HUES64 (cell line): ENCODE measurements around the gene ABHD4.
"Not testable (repeated sequence)": the region's sequence is repeated elsewhere in the genome, so short reads cannot be mapped to it uniquely, and the experiment has no call there.

Experiments used
- H3K27ac ChIP-seq: 2 replicates; pipeline ENCODE4 v1.7.0; 2013; ENCODE audit warnings: low read depth, low read length, inconsistent platforms
- H3K27me3 ChIP-seq: 2 replicates; pipeline ENCODE4 v1.6.1; 2013; ENCODE audit warnings: mild to moderate bottlenecking, low read length; ENCODE audit not compliant: insufficient read depth
- H3K36me3 ChIP-seq: 2 replicates; pipeline ENCODE4 v1.6.1; 2013; ENCODE audit warnings: mild to moderate bottlenecking, low read length; ENCODE audit not compliant: insufficient read depth
- H3K4me1 ChIP-seq: 2 replicates; pipeline ENCODE4 v1.6.1; 2013; ENCODE audit warnings: mild to moderate bottlenecking, low read length, moderate library complexity; ENCODE audit not compliant: insufficient read depth
- H3K4me3 ChIP-seq: 2 replicates; pipeline ENCODE4 v1.5.1; 2013; ENCODE audit warnings: mild to moderate bottlenecking, low read length, moderate library complexity
- H3K9ac ChIP-seq: 2 replicates; pipeline ENCODE4 v1.6.1; 2013; ENCODE audit warnings: mild to moderate bottlenecking, low read depth, low read length
- H3K9me3 ChIP-seq: 2 replicates; pipeline ENCODE4 v1.6.1; 2013; ENCODE audit warnings: low read depth, low read length; ENCODE audit not compliant: insufficient read depth
- WGBS: fragments of 150-250, 120-280 bp; methylation state at CpG from one replicate; pipeline ENCODE4 v1.1.7; 2013; ENCODE audit warnings: missing lambda C conversion rate; 5-methylcytosine and 5-hydroxymethylcytosine counted together

ABHD4 gene

GRCh38 chr14:22579236-22579635, 18.9 kb upstream of the ABHD4 start:
- H3K4me1 ChIP-seq: peaks cover 3% of the 10 kb centered on the region; the same call in 1 of the 2 replicates
- no peak overlapping the region for H3K4me3 ChIP-seq

GRCh38 chr14:22579881-22580280, 18.2 kb upstream of the ABHD4 start:
- Histone ChIP-seq H3K9me3 (no peaks in the 10 kb centered on the region), H3K36me3 (peaks cover 13% of the 10 kb centered on the region), H3K4me3 (no peak overlapping the region), H3K27me3 (no peaks in the 10 kb centered on the region), H3K9ac (no peak overlapping the region), H3K4me1 (peaks cover 3% of the 10 kb centered on the region; the same call in 1 of the 2 replicates), H3K27ac (no peak overlapping the region)
- WGBS: 96% methylated on average over 3 of the region's 3 CpGs

More at GRCh38 chr14:22579236-22579635, 18.9 kb upstream of the ABHD4 start:
- WGBS: 93% methylated on average over 2 of the region's 2 CpGs
- peaks cover 17% of the 10 kb centered on the region for H3K36me3 ChIP-seq
- no peaks in the 10 kb centered on the region for H3K9me3 ChIP-seq
- no peak overlapping the region for H3K9ac ChIP-seq
- no peaks in the 10 kb centered on the region for H3K27me3 ChIP-seq
- no peak overlapping the region for H3K27ac ChIP-seq

- Histone ChIP-seq H3K9me3 (no peaks in the 10 kb centered on the region), H3K36me3 (peaks cover 10% of the 10 kb centered on the region), H3K27ac (no peak overlapping the region), H3K4me1 (peaks cover 3% of the 10 kb centered on the region; the same call in 1 of the 2 replicates), H3K9ac (no peak overlapping the region), H3K27me3 (no peaks in the 10 kb centered on the region), H3K4me3 (no peak overlapping the region)
- WGBS: 93% methylated on average over 2 of the region's 2 CpGs
Observed at GRCh38 chr14:22580625-22581024, 17.5 kb upstream of the ABHD4 start.

- H3K9me3 ChIP-seq: no peaks in the 10 kb centered on the region
- 90% methylated on average over 1 of the region's 1 CpG for WGBS
- H3K4me3 ChIP-seq: no peak overlapping the region
- H3K36me3 ChIP-seq: peaks cover 10% of the 10 kb centered on the region
- no peak overlapping the region for H3K27ac ChIP-seq
- H3K27me3 ChIP-seq: no peaks in the 10 kb centered on the region
- H3K4me1 ChIP-seq: peaks cover 8% of the 10 kb centered on the region; the same call in 1 of the 2 replicates
- H3K9ac ChIP-seq: no peak overlapping the region
Observed at GRCh38 chr14:22583994-22584393, 14.1 kb upstream of the ABHD4 start.

- no peaks in the 10 kb centered on the region for H3K27me3 ChIP-seq
- H3K4me3 ChIP-seq: no peak overlapping the region
- no peak overlapping the region for H3K27ac ChIP-seq
- peaks cover 5% of the 10 kb centered on the region; the same call in 1 of the 2 replicates for H3K4me1 ChIP-seq
- H3K9me3 ChIP-seq: no peaks in the 10 kb centered on the region
- 95% methylated on average over 5 of the region's 5 CpGs for WGBS
- peaks cover 7% of the 10 kb centered on the region; the same call in 1 of the 2 replicates for H3K36me3 ChIP-seq
- no peak overlapping the region for H3K9ac ChIP-seq
Observed at GRCh38 chr14:22587247-22587646, 10.9 kb upstream of the ABHD4 start.

GRCh38 chr14:22587677-22588422, 10.2 kb upstream of the ABHD4 start:
- not testable (repeated sequence) for H3K36me3 ChIP-seq, H3K27ac ChIP-seq, H3K9me3 ChIP-seq, H3K4me1 ChIP-seq, H3K27me3 ChIP-seq
- H3K4me3 ChIP-seq: peak overlapping the region; percentile 88
- WGBS: 88% methylated on average over 10 of the region's 10 CpGs
- peak overlapping the region; percentile 75; the same call in 1 of the 2 replicates for H3K9ac ChIP-seq

- Histone ChIP-seq H3K27ac (peak overlapping the region; percentile 31; the same call in 1 of the 2 replicates), H3K27me3 (no peaks in the 10 kb centered on the region), H3K9ac (peak overlapping the region; percentile 75), H3K36me3 (peaks cover 7% of the 10 kb centered on the region; the same call in 1 of the 2 replicates), H3K4me3 (peak overlapping the region; percentile 88), H3K4me1 (peaks cover 5% of the 10 kb centered on the region; the same call in 1 of the 2 replicates), H3K9me3 (no peaks in the 10 kb centered on the region)
- 6% methylated on average over 15 of the region's 17 CpGs for WGBS
Observed at GRCh38 chr14:22588526-22589095, 9.5 kb upstream of the ABHD4 start.

GRCh38 chr14:22589096-22589839, 8.8 kb upstream of the ABHD4 start, which contains the start of gene DAD1:
Gene DAD1, minus strand, starts transcription at chr14:22589224. Its CDS starts 67 bp downstream, at chr14:22589157.
- WGBS: under 1% methylated on average over 44 of the region's 44 CpGs
- H3K4me3 ChIP-seq: peak within 1 kb of the TSS; percentile 88
- H3K36me3 ChIP-seq: peaks cover 2% of the 10 kb centered on the region; the same call in 1 of the 2 replicates
- no peaks in the 10 kb centered on the region for H3K9me3 ChIP-seq
- peak within 1 kb of the TSS; percentile 82 for H3K27ac ChIP-seq
- no peaks in the 10 kb centered on the region for H3K27me3 ChIP-seq
- peak within 1 kb of the TSS; percentile 75 for H3K9ac ChIP-seq
- H3K4me1 ChIP-seq: peaks cover 5% of the 10 kb centered on the region; the same call in 1 of the 2 replicates

GRCh38 chr14:22593189-22593588, 4.9 kb upstream of the ABHD4 start:
- WGBS: 50% methylated on average over 3 of the region's 3 CpGs
- Histone ChIP-seq H3K4me3 (no peak overlapping the region), H3K9me3 (no peaks in the 10 kb centered on the region), H3K27ac (no peak overlapping the region), H3K27me3 (no peaks in the 10 kb centered on the region), H3K4me1 (peaks cover 7% of the 10 kb centered on the region), H3K9ac (no peak overlapping the region), H3K36me3 (no peaks in the 10 kb centered on the region)

GRCh38 chr14:22593601-22594000, 4.5 kb upstream of the ABHD4 start:
- Histone ChIP-seq H3K9me3 (no peaks in the 10 kb centered on the region), H3K27ac (no peak overlapping the region), H3K27me3 (no peaks in the 10 kb centered on the region), H3K4me1 (peaks cover 6% of the 10 kb centered on the region; the same call in 1 of the 2 replicates), H3K36me3 (no peaks in the 10 kb centered on the region), H3K4me3 (no peak overlapping the region), H3K9ac (no peak overlapping the region)
- 83% methylated on average over 2 of the region's 2 CpGs for WGBS
